AG10803 (cell line): ENCODE data around the gene RAPGEF5.

Source experiments
- DNase-seq: peaks from one replicate; pipeline ENCODE4 v3.0.0; 2010; ENCODE audit warnings: low read depth
- H3K4me3 ChIP-seq: 2 replicates; pipeline ENCODE4 v1.5.1; 2011; ENCODE audit warnings: mild to moderate bottlenecking, low read length, control low read depth
- CTCF ChIP-seq: conservative IDR thresholded peaks from 2 replicates; pipeline ENCODE4 v1.5.1; 2011; ENCODE audit warnings: mild to moderate bottlenecking, low read length, control low read depth, inconsistent platforms

The RAPGEF5 gene

GRCh38 chr7:22378199-22378980, 21.4 kb upstream of the RAPGEF5 start:
- no peak overlapping the region for H3K4me3 ChIP-seq
- DNase-seq, result no peak
- no peak for TF ChIP-seq CTCF

DNA sequence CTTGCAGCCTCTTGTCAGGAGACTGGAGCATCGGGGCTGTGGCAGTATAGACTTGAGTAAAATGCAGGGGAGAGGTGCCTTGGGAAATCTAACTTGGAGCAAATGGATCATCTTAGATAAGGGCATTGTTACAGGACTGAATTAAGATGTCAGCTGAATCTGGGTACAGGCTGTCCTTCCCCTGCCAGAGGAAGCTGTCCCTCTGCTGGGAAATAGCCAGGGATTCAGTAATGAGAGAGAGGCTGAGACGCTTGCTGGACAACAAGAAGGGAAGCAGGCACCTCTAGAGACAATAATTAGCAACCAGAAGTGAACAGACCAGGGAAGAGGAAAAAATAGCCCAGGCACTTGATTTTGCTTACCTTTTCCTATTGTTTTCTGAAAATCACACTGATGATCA, 20.7 kb upstream of the RAPGEF5 start:
- H3K4me3 ChIP-seq, result no peak overlapping the region
- no peak for DNase-seq
- TF ChIP-seq CTCF, result no peak

GRCh38 chr7:22375359-22376048, 18.6 kb upstream of the RAPGEF5 start:
- H3K4me3 ChIP-seq, result no peak overlapping the region
- peak; percentile 57 for DNase-seq
- no peak for TF ChIP-seq CTCF

DNA sequence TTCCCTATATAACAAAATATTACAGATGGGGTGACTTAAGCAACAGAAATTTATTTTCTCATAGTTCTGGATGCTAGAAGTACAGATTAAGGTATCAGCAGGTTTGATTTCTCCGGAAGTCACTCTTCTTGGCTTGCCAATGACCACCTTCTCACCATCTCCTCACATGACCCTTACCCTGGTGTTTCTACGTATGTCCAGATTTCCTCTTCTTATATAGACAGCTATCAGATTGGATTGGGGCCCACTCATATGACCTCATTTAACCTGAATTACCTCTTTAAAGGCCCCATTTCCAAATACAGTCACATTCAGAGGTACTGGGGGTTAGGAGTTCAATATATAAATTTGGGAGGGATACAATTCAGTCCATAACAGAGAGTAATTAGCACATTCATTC, 17.0 kb upstream of the RAPGEF5 start:
- TF ChIP-seq CTCF, result no peak
- H3K4me3 ChIP-seq, result no peak overlapping the region
- no peak for DNase-seq

DNA sequence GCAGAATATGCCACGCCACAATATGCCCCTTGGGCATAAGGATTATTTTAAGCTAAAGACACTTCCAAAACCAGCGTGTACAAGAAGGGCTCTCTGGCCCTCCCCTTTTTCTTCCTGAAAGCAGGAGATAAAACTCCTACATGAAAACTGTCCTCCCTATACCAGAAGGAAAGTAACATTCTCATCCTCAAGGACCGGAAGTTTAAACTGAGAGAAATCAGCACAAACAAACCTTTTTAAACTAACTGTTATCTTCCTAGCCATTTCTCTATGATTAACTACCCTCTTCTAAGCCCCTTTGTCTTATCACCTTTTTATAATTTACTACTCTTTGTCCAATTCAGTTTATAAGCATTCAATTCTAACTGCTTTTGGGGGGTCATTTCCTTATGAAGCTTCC, 16.4 kb upstream of the RAPGEF5 start:
- TF ChIP-seq CTCF, result no peak
- H3K4me3 ChIP-seq, result no peak overlapping the region
- DNase-seq, result no peak

- no peak for DNase-seq
- no peak for TF ChIP-seq CTCF
- H3K4me3 ChIP-seq, result no peak overlapping the region
These were observed 15.9 kb upstream of the RAPGEF5 start for GRCh38 chr7:22372863-22373262.

GRCh38 chr7:22371878-22372277, 14.9 kb upstream of the RAPGEF5 start:
- no peak for TF ChIP-seq CTCF
- DNase-seq, result no peak
- no peak overlapping the region for H3K4me3 ChIP-seq
